HG03159 (cell line): Measurements from ENCODE around the gene BRD4.
A peak's percentile ranks its signal among the peaks of the same experiment; 100 is the strongest.

Source experiments
- ATAC-seq: cut with Tn5 transposase; IDR thresholded peaks from one replicate; pipeline ENCODE4 v1.9.1; 2021; ENCODE audit warnings: mild to moderate bottlenecking, moderate library complexity; ENCODE audit not compliant: unreplicated experiment

The BRD4 gene

DNA sequence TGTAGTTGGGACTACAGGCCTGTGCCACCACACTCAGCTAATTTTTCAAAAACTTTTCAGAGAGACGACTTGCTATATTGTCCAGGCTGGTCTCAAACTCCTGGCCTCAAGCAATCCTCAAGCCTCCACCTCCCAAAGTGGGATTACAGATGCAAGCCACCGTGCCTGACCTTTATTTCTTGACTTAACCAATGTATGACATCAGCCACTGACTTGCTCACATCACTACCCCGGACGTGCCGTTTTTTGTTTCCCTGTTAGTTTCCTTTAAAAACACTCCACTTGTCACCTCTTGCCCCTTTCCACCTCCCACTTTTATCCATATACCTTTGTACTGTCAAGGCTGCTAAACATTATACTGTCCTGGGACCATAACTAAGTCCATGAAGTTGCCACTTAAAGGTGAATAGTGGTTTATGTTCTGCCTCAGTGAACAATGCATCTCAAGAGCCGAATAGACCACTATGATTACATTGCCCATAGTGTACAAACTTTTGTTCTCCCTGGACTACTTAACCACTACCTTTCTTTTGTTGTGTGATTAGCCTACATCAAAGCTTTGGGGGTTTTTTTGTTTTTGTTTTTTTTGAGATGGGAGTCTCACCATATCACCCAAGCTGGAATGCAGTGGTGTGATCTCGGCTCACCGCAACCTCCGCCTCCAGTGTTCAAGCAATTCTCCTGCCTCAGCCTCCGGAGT is 97.8 kb downstream of the BRD4 start:
- ATAC-seq, result no peak

DNA sequence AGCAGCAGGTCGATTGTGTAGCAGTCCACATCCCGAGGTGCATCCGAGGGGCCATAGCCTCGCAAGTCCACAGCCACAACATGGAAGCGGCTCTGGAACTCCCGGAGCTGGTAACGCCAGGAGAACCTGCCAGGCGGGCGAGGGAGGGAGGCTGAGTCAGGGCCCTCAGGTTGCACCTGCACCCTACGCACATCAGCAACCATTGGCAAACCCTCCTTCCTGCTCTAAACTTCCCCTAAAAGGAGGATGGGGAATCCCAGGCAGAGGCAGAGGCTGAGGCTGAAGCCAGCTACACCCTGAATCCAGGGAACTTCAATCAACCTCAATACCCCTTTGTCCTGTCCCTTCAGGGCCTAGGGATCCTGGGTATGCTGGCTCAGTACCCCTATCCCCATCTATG is 101.1 kb downstream of the BRD4 start:
- ATAC-seq, result no peak

DNA sequence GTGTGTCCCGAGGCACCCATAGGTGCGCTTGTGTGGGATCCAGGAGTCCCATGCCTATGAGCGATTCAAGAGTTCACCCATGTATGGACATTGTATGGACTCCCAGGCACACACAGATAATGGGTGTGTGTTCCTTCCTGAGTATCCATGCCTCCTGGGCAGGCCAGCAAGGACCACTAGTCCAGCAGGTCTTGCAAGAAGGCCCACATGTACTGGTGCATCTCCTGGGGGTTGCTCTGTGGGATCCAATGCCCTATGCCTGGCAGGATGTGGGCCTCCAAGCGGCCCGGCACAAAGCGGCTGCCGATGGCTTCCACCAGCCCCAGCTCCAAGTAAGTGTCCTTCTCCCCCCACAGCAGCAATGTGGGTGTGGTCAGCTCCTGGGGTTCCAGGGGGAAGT is 105.1 kb downstream of the BRD4 start:
- no peak for ATAC-seq

DNA sequence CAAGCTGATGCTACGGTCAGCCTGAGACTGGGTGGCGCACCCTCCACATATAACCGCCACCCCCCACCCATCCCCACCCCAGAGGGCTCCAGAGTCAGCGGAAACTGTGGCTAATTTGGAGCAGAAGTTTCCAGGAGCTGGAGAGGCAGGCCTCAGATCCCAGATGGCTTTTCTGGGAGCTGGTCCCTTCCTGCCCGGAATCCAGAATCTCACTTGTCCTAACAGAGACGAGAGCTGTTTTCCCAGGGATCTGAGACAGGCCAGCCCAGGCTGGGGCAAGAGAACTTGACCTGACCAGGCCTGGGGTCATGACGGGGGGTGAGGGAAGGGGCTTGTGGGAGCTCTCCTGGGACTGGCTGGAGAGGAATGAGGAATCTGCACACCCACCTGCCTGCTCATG is 106.6 kb downstream of the BRD4 start:
- no peak for ATAC-seq

GRCh38 chr19:15223649-15224361 is 108.5 kb downstream of the BRD4 start:
- ATAC-seq, result no peak

DNA sequence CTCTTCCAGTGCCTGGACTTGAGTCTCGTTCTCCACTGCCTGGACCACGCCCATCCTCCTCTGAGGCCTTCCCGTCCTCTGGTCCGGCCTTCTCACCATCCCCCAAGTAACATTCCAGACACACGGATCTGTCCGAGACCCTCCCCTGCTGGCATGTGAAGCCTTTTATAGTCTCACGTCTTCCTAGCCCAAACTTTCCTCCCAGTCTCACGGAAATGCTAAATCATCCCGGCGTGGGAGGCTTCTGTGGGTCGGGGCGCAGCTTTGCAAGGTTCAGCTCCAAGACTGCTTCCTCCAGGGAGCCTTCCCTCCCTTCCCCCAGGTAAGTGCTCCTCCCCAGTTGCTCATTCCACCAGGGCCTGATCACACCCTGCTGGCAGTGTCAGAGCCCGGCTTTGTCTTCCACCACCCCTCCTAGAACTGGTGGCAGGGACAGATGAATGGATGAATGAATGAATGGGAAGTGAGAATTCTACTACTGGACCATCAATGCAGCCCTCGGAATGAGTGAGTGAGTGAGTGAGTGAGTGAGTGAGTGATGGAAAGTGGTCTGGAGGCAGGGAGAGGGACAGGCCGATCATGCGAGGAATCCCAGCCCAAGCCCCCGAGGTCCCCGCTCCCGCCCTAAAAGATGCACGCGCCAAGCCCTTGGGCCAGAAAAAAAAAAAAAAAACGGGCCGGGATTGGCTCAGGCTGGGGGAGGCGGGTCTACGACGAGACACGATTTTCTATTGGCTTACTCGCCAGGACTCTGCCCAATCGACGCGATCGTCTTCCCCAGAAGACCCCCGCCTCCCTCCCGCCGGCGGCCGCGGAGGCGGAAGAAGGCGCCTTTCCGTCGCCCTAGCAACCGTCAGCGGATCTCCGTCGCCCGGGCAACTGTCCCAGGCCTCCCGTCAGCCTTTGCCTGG is 109.3 kb downstream of the BRD4 start:
- peak; percentile 81 for ATAC-seq

GRCh38 chr19:15220833-15221232 is 111.5 kb downstream of the BRD4 start:
- no peak for ATAC-seq

DNA sequence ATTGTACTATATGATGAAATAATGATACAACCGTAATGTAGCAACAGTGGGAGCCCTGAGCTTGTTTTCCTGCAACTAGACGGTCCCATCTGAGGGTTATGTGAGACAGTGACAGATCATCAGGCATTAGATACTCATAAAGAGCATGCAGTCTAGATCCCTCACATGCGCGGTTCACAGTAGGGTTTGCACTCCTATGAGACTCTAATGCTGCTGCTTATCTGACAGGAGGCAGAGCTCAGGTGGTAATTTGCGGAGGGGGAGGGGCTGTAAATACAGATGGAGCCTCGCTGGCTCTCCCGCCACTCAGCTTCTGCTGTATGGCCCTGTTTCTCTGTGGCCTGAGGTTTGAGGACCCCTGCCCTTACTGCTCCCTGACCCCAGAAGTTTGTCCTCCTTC is 113.8 kb downstream of the BRD4 start:
- ATAC-seq, result no peak

DNA sequence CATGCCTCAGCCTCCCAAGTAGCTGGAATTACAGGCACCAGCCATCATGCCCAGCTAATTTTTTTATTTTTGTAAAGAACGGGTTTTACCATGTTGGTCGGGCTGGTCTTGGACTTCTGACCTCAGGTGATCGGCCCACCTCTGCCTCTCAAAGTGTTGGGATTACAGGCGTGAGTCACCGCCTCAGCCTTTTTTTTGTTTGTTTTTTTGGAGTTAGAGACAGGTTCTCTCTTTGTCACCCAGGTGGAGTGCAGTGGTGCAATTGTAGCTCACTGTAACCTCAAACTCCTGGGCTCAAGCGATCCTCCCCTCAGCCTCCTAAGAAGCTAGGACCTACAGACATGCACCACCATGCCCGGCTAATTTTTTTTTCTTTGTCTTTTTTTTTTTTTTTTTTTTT is 116.0 kb downstream of the BRD4 start:
- ATAC-seq, result no peak

DNA sequence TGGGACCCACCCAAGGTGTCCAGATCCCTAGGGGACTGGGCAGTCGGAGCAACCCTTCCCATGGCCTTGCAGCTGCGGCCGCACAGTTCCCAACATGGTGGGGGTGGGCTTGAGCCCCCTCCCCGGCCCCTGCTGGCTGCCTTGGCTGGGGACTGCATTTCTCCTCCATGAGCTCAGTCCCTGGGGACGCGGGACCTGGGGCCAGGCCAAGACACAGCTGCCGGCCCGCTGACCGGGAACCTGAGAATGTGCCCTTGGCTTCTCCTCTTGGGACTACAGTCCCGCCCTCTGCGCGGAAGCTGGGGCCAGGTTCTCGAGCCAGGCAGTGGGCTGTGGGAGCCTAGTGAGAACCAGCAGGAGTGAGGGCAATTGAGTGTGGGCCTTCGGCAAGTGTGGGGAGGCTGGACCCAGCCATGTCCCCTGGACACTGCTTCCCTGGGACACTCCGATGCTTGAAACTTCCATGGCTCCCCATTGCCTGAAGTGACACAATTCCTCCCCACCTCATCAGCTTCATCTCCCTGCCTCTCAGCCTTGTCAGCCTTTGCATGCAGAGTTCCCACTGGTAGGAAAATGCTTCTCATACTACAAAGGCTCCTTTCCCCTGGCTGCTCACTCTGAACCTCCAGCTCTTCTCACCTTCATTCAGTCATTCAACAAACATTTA is 118.5 kb downstream of the BRD4 start:
- no peak for ATAC-seq

DNA sequence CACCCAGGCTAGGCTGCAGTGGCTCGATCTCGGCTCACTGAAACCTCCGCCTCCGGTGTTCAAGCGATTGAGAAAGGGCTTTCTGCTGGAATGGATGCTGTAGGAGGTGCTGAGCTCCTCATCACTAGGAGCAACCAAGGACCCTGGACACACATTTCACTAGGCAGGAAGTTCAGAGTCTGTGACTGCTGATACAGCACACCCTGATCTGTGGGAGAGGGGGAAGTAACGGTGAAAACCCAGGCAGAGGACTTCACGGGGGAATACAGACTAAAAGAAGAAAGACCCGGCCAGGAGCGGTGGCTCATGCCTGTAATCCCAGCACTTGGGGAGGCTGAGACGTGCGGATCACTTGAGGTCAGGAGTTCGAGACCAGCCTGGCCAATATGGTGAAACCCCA is 119.6 kb downstream of the BRD4 start:
- ATAC-seq, result no peak

- no peak for ATAC-seq
Measured at GRCh38 chr19:15210323-15210781, 122.0 kb downstream of the BRD4 start.

DNA sequence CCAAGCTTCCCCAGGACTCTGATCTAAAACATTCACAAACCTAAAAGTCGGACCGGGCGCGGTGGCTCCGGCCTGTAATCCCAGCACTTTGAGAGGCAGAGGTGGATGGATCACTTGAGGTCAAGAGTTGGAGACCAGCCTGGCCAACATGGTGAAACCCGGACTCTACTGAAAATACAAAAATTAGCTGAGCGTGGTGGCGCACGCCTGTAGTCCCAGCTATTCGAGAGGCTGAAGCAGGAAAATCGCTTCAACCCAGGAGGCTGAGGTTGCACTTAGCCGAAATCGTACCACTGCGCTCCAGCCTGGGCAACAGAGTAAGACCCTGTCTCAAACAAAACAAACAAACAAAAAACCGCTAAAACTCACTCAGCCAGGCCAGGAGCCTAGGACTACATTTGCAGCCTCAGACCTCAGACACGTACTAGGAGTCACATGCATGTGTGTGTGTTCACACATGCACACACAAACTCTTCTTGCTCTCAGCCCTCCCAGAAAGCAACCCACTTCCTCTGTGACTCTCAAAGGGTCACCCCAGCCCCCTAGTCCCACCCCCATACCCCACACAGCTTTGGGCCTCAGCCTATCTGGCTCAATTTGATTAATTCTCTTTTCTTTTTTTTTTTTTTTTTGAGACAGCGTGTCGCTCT is 130.8 kb downstream of the BRD4 start:
- ATAC-seq, result no peak

- ATAC-seq, result no peak
Measured at GRCh38 chr19:15200553-15201364, 131.6 kb downstream of the BRD4 start, which contains the start of gene NOTCH3. TSS of gene NOTCH3 (minus strand) at chr19:15200995. CDS start at chr19:15200905, 90 bp downstream.

DNA sequence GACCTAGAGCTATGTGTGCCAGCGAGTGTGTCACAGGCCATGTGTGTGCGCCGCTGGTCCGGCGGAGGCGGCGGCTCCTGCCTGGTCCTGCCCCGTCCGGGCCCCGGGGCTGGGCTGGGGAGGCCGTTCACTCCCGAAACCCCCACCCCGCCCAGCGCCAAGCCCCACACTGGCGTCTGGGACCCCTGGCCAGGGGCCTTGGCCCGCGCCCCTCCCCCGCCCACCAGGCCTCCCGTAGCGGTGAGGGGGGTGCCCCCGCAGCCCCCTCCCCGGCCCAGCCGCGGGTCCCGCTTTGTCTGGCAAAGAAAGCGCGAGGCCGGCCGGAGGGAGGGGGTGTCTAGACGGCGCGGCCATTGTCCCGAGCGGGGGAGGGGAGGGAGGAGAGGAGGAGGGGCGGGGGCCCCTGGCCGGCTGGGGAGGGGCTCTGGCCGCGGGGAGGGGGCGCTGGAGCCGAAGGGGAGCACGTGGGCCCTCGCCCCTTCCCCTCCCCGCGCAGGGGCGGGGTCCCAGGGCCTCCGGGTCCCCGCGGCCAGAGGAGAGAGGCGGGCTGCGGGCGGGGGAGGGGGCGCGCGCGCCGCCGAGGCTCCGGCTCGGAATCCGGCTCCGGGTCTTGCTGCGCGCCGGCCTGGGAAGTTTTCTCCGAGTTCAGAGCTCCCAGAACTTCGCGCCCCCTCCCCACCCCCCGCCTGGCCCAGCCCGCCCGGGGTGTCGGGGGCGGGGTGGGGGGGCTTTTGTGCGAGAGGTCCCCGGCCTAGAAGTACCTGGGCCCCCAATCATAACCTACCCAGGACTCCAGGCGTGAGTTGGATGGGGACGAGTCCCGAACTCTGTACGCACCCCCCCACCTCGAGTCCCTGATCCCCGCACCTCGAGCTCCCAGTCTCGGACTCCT is 132.4 kb downstream of the BRD4 start:
- ATAC-seq, result no peak

DNA sequence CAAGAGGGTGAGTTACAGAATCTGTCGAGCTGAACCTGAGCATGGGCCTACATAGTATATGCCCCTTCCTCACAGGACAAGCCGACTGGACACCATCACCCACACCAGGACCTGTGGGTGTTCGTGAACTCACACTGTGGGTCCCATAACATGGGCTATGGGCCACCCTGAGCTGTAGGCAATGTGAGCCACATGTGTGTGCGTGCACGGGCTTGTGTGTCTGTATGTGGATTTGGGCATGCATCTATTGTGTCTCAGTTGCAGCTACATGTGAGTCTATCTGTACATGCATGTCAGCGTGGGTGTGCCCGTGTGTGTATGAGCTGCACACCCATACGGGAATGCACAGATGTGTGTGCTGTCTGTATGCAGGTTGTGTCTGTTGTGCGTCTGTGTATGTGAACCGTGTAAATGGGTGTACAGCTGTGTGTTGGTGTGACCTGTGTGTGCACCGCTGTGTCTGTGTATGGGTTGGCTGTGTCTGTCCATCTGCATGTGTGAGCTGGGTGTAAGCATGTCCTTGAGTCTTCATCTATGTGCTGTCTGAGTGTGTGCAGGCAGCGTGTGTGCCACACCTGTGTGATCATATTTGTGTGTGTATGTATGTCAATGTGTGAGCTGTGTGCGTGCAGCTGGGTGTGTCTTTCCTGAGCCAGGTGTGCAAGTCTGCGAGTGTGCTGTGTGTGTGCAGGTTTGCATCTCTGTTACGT is 133.2 kb downstream of the BRD4 start:
- ATAC-seq, result no peak

DNA sequence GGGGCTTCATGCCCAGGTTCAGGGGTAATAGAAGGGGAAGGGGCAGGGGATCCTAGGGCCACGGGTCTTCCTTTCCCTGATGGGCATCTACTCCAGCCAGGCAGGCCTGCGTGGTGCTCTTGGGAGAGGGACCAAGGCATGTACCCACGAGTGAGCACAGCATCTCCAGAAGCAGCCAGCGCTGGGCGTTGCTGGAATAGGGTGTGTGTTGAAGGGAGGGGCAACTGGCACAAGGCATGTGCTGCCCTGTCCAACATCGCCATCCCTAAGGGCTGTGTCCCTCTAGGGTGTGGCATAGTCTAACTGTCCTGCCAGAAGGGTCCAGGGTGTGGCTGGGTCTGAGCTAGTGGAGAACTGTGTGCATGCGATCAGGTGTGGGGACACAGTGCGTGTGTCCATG is 134.4 kb downstream of the BRD4 start:
- ATAC-seq, result no peak
